ENCODE data around the gene PRRC1.
"Not testable (repeated sequence)": the region's sequence is repeated elsewhere in the genome, so short reads cannot be mapped to it uniquely, and the experiment has no call there.

Gene PRRC1

GRCh38 chr5:127517480-127518318 lies at the start of gene PRRC1:
PRRC1 (plus strand) TSS chr5:127517640; CDS start chr5:127523480, 5,840 bp downstream.
- peak; percentile 92 for DNase-seq

- DNase-seq, result no peak
Measured at GRCh38 chr5:127471211-127471610, 46.2 kb upstream of the PRRC1 start.

DNA sequence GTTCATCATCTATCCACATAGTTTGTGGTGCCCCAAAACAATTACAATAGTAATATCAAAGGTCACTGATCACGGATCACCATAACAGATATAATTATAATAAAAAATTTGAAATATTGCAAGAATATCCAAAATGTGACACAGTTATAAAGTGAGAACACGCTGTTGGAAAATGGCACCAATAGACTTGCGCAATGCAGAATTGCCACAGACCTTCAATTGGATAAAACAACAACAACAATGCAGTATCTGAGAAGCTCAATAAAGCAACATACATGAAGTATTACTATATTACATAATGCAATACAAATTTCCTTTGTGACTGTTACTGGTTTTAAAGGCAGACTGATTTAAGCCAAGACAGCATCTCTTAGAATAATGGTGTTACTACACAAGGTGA lies 44.7 kb upstream of the PRRC1 start:
- DNase-seq, result no peak

DNA sequence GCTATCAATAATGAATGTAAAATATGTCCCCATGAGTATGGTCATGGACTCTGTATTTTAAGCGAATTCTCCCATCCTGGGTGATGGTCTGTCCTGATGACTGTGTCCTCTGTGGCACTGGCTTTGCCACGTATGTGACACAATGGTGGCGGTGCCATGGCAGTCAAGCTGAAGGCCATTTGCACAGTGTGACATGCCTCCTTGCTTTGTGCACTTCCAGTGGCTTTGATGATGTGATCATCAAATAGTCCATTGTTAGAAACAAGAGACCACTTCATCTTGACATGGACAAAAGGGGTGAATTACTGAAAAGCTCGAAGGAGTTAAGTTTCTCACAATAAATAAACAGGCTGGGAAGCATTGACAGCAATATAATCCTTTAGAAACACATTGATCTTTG lies 31.0 kb upstream of the PRRC1 start:
- no peak for DNase-seq

- peak; percentile 77 for DNase-seq
Measured at GRCh38 chr5:127492854-127493738, 24.3 kb upstream of the PRRC1 start.

GRCh38 chr5:127498548-127498947 lies 18.9 kb upstream of the PRRC1 start:
- DNase-seq, result no peak

DNA sequence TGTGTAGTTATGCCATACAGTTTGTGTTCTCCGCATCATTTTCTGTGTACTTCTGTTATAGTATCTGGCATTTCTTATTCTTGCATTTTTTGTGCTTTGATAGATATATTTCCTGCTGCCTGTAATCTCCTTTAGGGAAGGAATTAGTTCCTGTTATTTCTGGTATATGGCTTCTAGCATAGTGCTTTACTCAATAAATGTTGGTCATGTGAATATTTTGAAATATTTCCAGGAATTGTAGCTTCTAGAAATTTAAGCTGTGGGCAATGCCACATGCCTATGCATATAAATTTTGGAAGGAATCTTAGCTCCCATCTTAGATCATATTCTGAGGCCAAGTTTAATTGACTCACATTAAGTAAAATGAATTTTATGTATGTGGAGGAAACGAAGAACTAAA lies 11.5 kb upstream of the PRRC1 start:
- no peak for DNase-seq

DNA sequence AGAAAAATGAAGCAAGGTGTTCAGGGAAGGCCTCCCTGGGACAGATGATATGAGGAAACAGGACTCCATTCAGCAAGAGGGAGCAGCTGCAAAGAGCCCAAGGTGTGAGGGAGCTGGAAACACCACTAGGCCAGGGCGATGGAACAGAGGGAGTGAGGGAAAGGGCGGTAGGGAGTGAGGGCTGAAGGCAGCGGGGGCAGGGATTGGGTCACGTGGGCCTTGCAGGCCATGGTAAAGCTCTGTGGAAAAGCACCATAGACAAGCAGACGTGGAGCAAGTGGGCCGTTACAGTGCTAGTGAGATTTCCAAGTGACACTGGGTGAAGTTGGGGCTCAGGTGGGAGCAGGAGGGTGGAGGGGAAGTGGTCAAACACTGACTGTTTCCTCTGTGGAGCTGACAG lies 10.8 kb upstream of the PRRC1 start:
- DNase-seq, result no peak

DNA sequence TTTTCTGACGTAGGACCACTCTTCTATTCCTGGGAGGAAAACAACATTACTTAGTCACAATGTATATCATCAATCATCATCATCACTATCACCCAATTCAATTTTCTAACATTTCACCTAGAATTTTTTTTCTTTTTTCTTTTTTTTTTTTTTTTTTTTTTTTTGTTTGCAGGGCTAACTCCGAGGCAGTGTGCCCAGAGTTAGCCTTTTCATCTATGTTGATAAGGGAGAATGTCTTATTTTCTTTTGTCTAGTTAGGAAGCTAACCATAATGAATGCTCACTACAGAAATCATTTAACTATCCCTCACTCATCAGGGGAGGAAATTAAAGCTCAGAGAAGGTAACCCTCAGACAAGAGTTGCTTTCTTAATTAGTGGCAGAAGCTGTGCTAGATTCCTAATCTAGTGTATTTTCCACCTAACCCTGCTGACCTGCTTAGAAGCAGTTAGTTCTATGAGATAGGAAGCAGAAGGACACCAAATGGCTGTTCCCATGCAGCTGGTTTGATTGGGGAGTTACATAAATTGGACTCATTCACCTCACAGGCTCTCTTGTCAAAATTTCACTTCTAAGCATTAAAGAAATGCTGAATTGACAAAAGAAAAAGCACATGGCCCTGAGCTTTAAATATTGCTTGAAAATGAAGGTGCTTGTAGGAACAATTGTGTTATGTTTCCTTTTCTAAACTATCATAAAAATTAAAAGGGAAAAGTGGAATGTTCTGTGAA lies 8.6 kb upstream of the PRRC1 start:
- no peak for DNase-seq

GRCh38 chr5:127513408-127513970 lies 4.0 kb upstream of the PRRC1 start:
- no peak for DNase-seq

DNA sequence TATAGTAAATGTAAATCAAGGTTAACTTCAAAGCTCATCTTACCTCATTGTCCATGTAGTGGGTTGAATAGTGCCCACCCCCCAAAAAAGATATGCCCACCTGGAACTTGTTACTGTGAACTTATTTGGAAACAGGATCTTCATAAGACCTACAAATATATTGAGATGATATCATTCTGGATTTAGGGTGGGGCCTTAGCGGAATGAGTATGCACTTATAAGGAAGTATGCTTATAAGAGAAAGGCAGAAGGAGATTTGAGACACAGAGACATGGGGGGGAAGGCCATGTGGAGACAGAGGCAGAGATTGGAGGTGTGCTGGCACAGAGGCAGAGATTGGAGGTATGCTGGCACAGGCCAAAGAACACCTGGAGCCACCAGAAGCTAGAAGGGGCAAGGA lies 2.6 kb upstream of the PRRC1 start:
- no peak for DNase-seq

DNA sequence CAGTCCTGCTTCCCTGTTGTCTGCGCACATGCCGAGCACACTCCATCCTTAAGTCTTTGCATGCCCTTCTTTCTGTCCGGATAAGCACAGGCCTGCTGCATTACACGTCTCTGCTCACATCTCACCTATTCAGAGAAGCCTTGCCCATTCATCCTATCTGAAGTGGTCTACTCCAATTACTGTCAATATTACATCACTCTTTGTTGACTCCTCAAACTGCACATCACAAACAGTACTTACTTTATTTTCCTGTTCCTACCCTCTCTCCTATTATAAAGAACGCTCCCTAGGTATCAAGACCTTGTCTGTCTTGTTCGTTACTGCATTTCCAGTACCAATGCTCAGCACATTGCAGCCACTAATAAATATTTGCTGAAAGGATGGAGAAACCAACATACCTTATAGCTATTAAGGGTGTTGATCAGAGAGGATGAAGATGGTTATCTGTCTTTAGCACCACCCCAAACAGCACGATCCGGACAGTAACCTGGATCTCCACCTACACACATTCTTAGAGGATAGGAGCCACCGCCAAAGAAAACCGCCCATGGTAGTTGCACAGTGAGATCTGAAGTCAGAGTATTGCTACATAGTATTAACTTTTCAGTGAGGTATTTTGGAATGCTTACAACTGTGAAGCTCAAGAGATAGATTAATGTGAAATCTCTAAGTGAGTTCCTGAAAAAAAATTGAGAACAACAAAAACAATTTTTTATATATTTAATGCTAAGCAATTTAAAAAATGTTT lies 1.6 kb upstream of the PRRC1 start:
- no peak for DNase-seq

DNA sequence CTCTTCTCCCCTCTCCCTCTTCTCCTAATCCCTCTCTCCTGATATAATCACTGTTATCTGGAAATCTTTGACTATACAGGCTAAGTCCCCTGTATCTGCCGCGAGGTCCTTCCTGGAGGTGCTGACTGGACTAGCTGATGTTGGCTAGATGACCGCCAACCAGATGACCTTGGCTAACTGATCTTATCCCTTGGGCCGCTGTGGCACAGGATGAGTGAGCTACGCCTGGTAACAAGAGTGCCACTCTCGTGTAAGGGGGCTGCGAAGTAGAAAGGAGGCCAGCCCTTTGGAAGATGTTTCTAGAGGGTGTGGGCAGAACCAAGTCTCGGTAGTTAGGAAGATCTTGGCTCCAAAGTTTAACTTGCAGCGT lies 345 bp upstream of the PRRC1 start:
- no peak for DNase-seq

- no peak for DNase-seq
Measured at GRCh38 chr5:127518319-127518621, 830 bp downstream of the PRRC1 start.

GRCh38 chr5:127519527-127519926 lies 2.1 kb downstream of the PRRC1 start:
- DNase-seq, result no peak

DNA sequence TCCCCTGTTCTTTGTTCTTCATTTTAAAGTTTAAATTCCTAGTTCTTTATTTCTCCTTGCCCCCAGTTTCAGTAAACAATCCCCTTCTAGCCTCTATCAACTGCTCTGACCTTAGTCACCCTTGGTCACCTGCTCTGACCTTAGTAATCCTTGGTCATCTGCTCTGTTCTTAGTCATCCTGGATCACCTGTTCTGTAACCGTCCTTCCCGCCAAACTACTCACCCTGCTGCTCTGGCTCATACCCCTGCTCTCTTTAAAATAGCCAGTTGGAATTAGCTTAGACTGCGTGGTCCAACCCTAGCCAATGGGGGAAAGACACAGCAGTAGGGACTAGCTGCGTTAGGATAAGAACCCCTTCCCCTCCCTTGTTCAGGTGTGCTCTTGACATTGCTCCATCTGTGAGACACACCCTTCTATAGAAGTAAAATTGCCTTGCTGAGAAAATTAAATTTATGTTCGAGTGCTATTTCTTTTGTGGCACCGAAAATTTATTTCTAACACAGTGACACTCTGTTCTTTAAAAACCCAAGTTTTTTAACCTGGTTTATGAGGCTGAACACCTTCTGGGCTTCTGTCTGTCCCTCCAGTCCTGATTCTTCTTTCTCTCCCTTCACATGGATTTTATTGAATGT lies 3.8 kb downstream of the PRRC1 start:
- DNase-seq, result no peak

DNA sequence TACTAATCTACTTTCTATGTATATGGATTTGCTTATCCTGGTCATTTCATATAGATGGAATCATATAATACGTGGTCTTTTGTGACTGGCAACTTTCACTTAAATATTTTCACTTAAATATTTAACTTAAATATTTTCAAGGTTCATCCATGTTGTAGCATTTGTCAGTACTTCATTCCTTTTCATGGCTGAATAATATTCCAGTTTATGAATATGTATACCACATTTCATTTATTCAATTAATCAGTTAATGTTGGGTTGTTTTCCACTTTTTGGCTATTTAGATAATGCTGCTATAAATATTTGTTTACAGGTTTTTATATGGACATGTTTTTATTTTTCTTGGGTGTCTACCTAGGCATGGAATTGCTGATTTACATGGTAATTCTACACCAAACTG lies 7.7 kb downstream of the PRRC1 start:
- no peak for DNase-seq

GRCh38 chr5:127529904-127530682 lies 12.7 kb downstream of the PRRC1 start:
- no peak for DNase-seq

DNA sequence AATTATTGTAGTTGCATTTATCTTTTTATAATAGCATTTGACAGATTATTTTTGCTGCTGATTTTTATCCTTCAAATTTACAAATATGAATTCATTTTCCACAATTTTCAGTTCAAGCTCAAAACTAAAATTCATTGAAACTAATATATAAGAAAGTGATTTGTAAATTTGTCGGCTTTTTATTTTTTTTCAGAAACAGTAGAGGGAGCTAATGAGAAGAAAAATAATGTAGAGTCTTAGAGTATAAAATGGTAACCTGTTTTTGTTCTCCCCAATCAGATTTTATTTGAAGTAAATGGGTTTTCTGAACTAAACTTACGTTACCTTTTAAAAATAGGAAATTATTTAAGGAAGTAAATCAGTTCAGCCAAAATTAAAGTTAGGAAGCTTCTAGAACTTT lies 19.2 kb downstream of the PRRC1 start:
- no peak for DNase-seq

DNA sequence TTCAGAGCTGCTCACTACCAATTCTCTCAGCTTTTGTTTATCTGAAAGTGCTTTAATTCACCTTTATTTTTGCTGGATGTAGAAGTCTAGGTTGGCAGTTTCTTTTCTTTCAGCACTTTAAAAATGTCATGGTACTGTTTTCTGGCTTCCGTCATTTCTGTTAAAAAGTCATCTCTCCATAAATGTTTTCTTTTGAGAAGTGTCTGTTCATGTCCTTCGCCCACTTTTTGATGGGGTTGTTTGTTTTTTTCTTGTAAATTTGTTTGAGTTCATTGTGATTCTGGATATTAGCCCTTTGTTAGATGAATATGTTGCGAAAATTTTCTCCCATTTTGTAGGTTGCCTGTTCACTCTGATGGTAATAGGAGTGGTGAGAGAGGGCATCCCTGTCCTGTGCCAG lies 23.1 kb downstream of the PRRC1 start:
- DNase-seq, result not testable (repeated sequence)

DNA sequence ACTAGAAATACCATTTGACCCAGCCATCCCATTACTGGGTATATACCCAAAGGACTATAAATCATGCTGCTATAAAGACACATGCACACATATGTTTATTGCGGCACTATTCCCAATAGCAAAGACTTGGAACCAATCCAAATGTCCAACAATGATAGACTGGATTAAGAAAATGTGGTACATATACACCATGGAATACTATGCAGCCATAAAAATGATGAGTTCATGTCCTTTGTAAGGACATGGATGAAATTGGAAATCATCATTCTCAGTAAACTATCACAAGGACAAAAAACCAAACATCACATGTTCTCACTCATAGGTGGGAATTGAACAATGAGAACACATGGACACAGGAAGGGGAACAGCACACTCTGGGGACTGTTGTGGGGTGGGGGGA lies 27.8 kb downstream of the PRRC1 start:
- DNase-seq, result not testable (repeated sequence)
